Ascending aorta (tissue), 2 donors: ENCODE results near the gene FMN1. TPM values are rescaled to one million over a fixed set of nuclear protein-coding genes. Genes with fewer than 3 reads are reported as not detected.

ENCODE experiments used
- DNase-seq, 2 donors: peaks; one replicate each; pipeline ENCODE4 v3.0.0-alpha.2; 2019; ENCODE audit warnings: low spot score in 2 of 2
- H3K27ac ChIP-seq, 2 donors: fragments of 200-600 bp; sonication (generic); one replicate each; pipeline ENCODE4 v1.5.1; 2016 to 2017; ENCODE audit warnings: mild to moderate bottlenecking in 1 of 2
- H3K27me3 ChIP-seq: fragments of 200-600 bp; sonication (generic); one replicate; pipeline ENCODE4 v1.5.1; 2017
- H3K36me3 ChIP-seq, 2 donors: fragments of 200-600 bp; sonication (generic); one replicate each; pipeline ENCODE4 v1.5.1; 2016
- H3K4me1 ChIP-seq, 2 donors: fragments of 200-600 bp; sonication (generic); one replicate each; pipeline ENCODE4 v1.5.1; 2016 to 2017; ENCODE audit warnings: mild to moderate bottlenecking in 1 of 2
- H3K4me3 ChIP-seq, 2 donors: fragments of 200-600 bp; sonication (generic); one replicate each; pipeline ENCODE4 v1.5.1; 2016 to 2017; ENCODE audit warnings: mild to moderate bottlenecking in 1 of 2
- H3K9me3 ChIP-seq, 2 donors: fragments of 200-600 bp; sonication (generic); one replicate each; pipeline ENCODE4 v1.5.1; 2016
- CTCF ChIP-seq, 3 experiments: fragments of 200-600 bp in 2 of 3; fragments of 450-650 bp in 1 of 3; sonication (generic) in 2 of 3; IDR thresholded peaks; one replicate each; pipeline ENCODE4 v1.5.1; 2016 to 2019; ENCODE audit warnings: antibody characterized with exemption in 3 of 3, mild to moderate bottlenecking in 1 of 3, moderate library complexity in 1 of 3
- intact Hi-C: fragments of 100-400 bp; cut with DNase I; formaldehyde crosslinking; loops from one replicate; pipeline ENCODE4 v1.15.1; 2023
- total RNA-seq: library from RNA; depleted of rRNA; stranded (reverse); fragments of >200 nt; gene quantifications from one replicate; pipeline ENCODE4 v1.1.0, GENCODE V29; 2016

The FMN1 gene
- total RNA-seq, 1 donor from 2014 or later = 4.3 TPM

GRCh38 chr15:32881528-32881927 lies 313.0 kb downstream of the FMN1 start:
- Histone ChIP-seq H3K9me3 (no peaks in the 10 kb centered on the region), H3K27ac (no peak overlapping the region), H3K36me3 (no peaks in the 10 kb centered on the region), H3K4me1 (peaks cover 0 to 4% of the 10 kb centered on the region in 2 donors), H3K27me3 (no peaks in the 10 kb centered on the region), H3K4me3 (no peak overlapping the region)
- intact Hi-C loops = no loop called here
- TF ChIP-seq CTCF (IDR thresholded peaks at IDR 0.05) = no peak
- no peak for DNase-seq

- H3K9me3 ChIP-seq = no peaks in the 10 kb centered on the region
- H3K4me3 ChIP-seq = no peak overlapping the region
- no peaks in the 10 kb centered on the region for H3K36me3 ChIP-seq
- H3K27me3 ChIP-seq = no peaks in the 10 kb centered on the region
- H3K27ac ChIP-seq = no peak overlapping the region
- H3K4me1 ChIP-seq = peaks cover 0 to 4% of the 10 kb centered on the region in 2 donors
- intact Hi-C loops = no loop called here
- no peak for TF ChIP-seq CTCF (IDR thresholded peaks at IDR 0.05)
- no peak for DNase-seq
Measured at GRCh38 chr15:32880642-32881041, 313.9 kb downstream of the FMN1 start.

- no peaks in the 10 kb centered on the region for H3K36me3 ChIP-seq
- intact Hi-C loops = no loop called here
- no peak for TF ChIP-seq CTCF (IDR thresholded peaks at IDR 0.05)
- H3K27ac ChIP-seq = no peak overlapping the region
- H3K4me3 ChIP-seq = no peak overlapping the region
- no peaks in the 10 kb centered on the region for H3K27me3 ChIP-seq
- peaks cover 0 to 4% of the 10 kb centered on the region in 2 donors for H3K4me1 ChIP-seq
- H3K9me3 ChIP-seq = no peaks in the 10 kb centered on the region
- DNase-seq = no peak
Measured at GRCh38 chr15:32879980-32880379, 314.5 kb downstream of the FMN1 start.

- no peak for TF ChIP-seq CTCF (IDR thresholded peaks at IDR 0.05)
- peaks cover 0 to 4% of the 10 kb centered on the region in 2 donors for H3K4me1 ChIP-seq
- no peaks in the 10 kb centered on the region for H3K36me3 ChIP-seq
- peak overlapping the region; percentile 28 to 65 for H3K27ac ChIP-seq
- DNase-seq = no peak
- intact Hi-C loops = no loop called here
- no peak overlapping the region for H3K4me3 ChIP-seq
- H3K9me3 ChIP-seq = no peaks in the 10 kb centered on the region
- H3K27me3 ChIP-seq = no peaks in the 10 kb centered on the region
Measured at GRCh38 chr15:32878869-32879805, 315.4 kb downstream of the FMN1 start.

GRCh38 chr15:32878342-32878741 lies 316.2 kb downstream of the FMN1 start:
- no peaks in the 10 kb centered on the region for H3K27me3 ChIP-seq
- H3K4me1 ChIP-seq = peaks cover 0 to 4% of the 10 kb centered on the region in 2 donors
- H3K27ac ChIP-seq = peak overlapping the region; percentile 13 to 65
- H3K4me3 ChIP-seq = no peak overlapping the region
- no peaks in the 10 kb centered on the region for H3K36me3 ChIP-seq
- no peak for TF ChIP-seq CTCF (IDR thresholded peaks at IDR 0.05)
- DNase-seq = no peak
- no peaks in the 10 kb centered on the region for H3K9me3 ChIP-seq
- intact Hi-C loops = no loop called here
